Activated naive CD4-positive, alpha-beta T cell treated with anti-CD3 and anti-CD28 coated beads for 36 hours (primary cell): ENCODE results near the gene FANCC. TPM values are rescaled to one million over a fixed set of nuclear protein-coding genes. Genes with fewer than 3 reads are reported as not detected.
A peak's percentile ranks its signal among the peaks of the same experiment; 100 is the strongest.

Experiments used
- CTCF ChIA-PET: fragments of 350-600 bp; sonication (Branson Sonifier 250); formaldehyde crosslinking; loops from one replicate; lab custom pipeline; 2021; ENCODE audit warnings: antibody characterized with exemption; lab: Charles Lee
- DNase-seq: peaks from one replicate; pipeline ENCODE4 v3.0.0-alpha.2; 2020
- H3K27ac Mint-ChIP-seq: one replicate; pipeline ENCODE4 v1.8.0; 2021; ENCODE audit warnings: mild to moderate bottlenecking, mixed read lengths
- H3K27me3 Mint-ChIP-seq: one replicate; pipeline ENCODE4 v1.8.0; 2021; ENCODE audit warnings: low read depth, mixed read lengths
- H3K36me3 Mint-ChIP-seq: one replicate; pipeline ENCODE4 v1.8.0; 2021; ENCODE audit warnings: low read depth, mixed read lengths
- H3K4me1 Mint-ChIP-seq: one replicate; pipeline ENCODE4 v1.8.0; 2021; ENCODE audit warnings: low read depth, mixed read lengths
- H3K4me3 Mint-ChIP-seq: one replicate; pipeline ENCODE4 v1.8.0; 2021; ENCODE audit warnings: mild to moderate bottlenecking, moderate library complexity, mixed read lengths
- H3K9me3 Mint-ChIP-seq: one replicate; pipeline ENCODE4 v1.8.0; 2021; ENCODE audit warnings: mixed read lengths
- intact Hi-C: fragments of 100-400 bp; cut with micrococcal nuclease; formaldehyde crosslinking; loops from one replicate; pipeline ENCODE4 v1.15.1; 2023
- total RNA-seq, 2 experiments: library from RNA; stranded (reverse); gene quantifications; one replicate each; pipeline ENCODE4 v1.2.3, GENCODE V29; 2021

Gene FANCC
- total RNA-seq, 2 experiments from 2014 or later: 14.1 to 14.5 TPM

- intact Hi-C loops: loop anchor here (5.0 kb wide), 2 partner anchors 138 to 462 kb away; no protein-coding TSS in a partner anchor
Observed at GRCh38 chr9:95129476-95130291, 187.8 kb downstream of the FANCC start.

GRCh38 chr9:95128177-95128524, 189.4 kb downstream of the FANCC start:
- Mint-ChIP-seq H3K27me3 (no peaks in the 10 kb centered on the region), H3K4me3 (no peak overlapping the region)

More at GRCh38 chr9:95129476-95130291, 187.8 kb downstream of the FANCC start:
- no peak for DNase-seq
- Mint-ChIP-seq H3K27me3 (no peaks in the 10 kb centered on the region), H3K9me3 (no peaks in the 10 kb centered on the region), H3K4me3 (no peak overlapping the region), H3K4me1 (peaks cover 2% of the 10 kb centered on the region), H3K36me3 (peaks cover 5% of the 10 kb centered on the region), H3K27ac (no peak overlapping the region)
- CTCF ChIA-PET: interaction anchor here (0.7 to 8.3 kb wide), 15 partner anchors 8 to 473 kb away, joined by 3 to 122 read pairs (median 5); no protein-coding TSS in a partner anchor

GRCh38 chr9:95127249-95128176, 190.0 kb downstream of the FANCC start:
- intact Hi-C loops: loop anchor here (1.0 to 5.0 kb wide), 3 partner anchors 344 to 460 kb away; no protein-coding TSS in a partner anchor
- peaks cover 2% of the 10 kb centered on the region for H3K4me1 Mint-ChIP-seq
- H3K36me3 Mint-ChIP-seq: peaks cover 4% of the 10 kb centered on the region

More at GRCh38 chr9:95128177-95128524, 189.4 kb downstream of the FANCC start:
- peaks cover 2% of the 10 kb centered on the region for H3K4me1 Mint-ChIP-seq
- H3K9me3 Mint-ChIP-seq: no peaks in the 10 kb centered on the region
- intact Hi-C loops: loop anchor here (5.0 kb wide), 1 partner anchor 461 kb away; no protein-coding TSS in a partner anchor
- no peak for DNase-seq
- peaks cover 4% of the 10 kb centered on the region for H3K36me3 Mint-ChIP-seq
- CTCF ChIA-PET: interaction anchor here (0.6 to 8.3 kb wide), 24 partner anchors 9 to 471 kb away, joined by 3 to 122 read pairs (median 4); no protein-coding TSS in a partner anchor
- no peak overlapping the region for H3K27ac Mint-ChIP-seq

GRCh38 chr9:95126739-95127138, 190.8 kb downstream of the FANCC start:
- DNase-seq: no peak
- CTCF ChIA-PET: interaction anchor here (0.6 to 8.3 kb wide), 8 partner anchors 9 to 457 kb away, joined by 3 to 122 read pairs (median 6); no protein-coding TSS in a partner anchor
- H3K36me3 Mint-ChIP-seq: peaks cover 4% of the 10 kb centered on the region
- H3K4me1 Mint-ChIP-seq: peaks cover 2% of the 10 kb centered on the region
- H3K27me3 Mint-ChIP-seq: no peaks in the 10 kb centered on the region
- no peak overlapping the region for H3K4me3 Mint-ChIP-seq
- no peaks in the 10 kb centered on the region for H3K9me3 Mint-ChIP-seq
- H3K27ac Mint-ChIP-seq: no peak overlapping the region
- intact Hi-C loops: loop anchor here (1.0 to 5.0 kb wide), 3 partner anchors 343 to 459 kb away; no protein-coding TSS in a partner anchor

More at GRCh38 chr9:95127249-95128176, 190.0 kb downstream of the FANCC start:
- Mint-ChIP-seq H3K27me3 (no peaks in the 10 kb centered on the region), H3K9me3 (no peaks in the 10 kb centered on the region), H3K27ac (no peak overlapping the region), H3K4me3 (no peak overlapping the region)
- CTCF ChIA-PET: interaction anchor here (0.6 to 8.3 kb wide), 22 partner anchors 9 to 471 kb away, joined by 3 to 122 read pairs (median 4); no protein-coding TSS in a partner anchor
- peak; percentile 86 for DNase-seq

- Mint-ChIP-seq H3K27me3 (no peaks in the 10 kb centered on the region), H3K4me1 (peaks cover 2% of the 10 kb centered on the region), H3K9me3 (no peaks in the 10 kb centered on the region), H3K4me3 (no peak overlapping the region), H3K27ac (no peak overlapping the region), H3K36me3 (peaks cover 4% of the 10 kb centered on the region)
- CTCF ChIA-PET: interaction anchor here (0.6 to 8.3 kb wide), 5 partner anchors 9 to 444 kb away, joined by 3 to 122 read pairs (median 5); no protein-coding TSS in a partner anchor
- no peak for DNase-seq
- intact Hi-C loops: loop anchor here (5.0 kb wide), 1 partner anchor 458 kb away; no protein-coding TSS in a partner anchor
Observed at GRCh38 chr9:95125652-95126051, 191.9 kb downstream of the FANCC start.

GRCh38 chr9:95124582-95125367, 192.7 kb downstream of the FANCC start:
- CTCF ChIA-PET: interaction anchor here (0.6 to 8.3 kb wide), 4 partner anchors 17 to 443 kb away, joined by 3 to 122 read pairs (median 14); no protein-coding TSS in a partner anchor
- Mint-ChIP-seq H3K27me3 (no peaks in the 10 kb centered on the region), H3K4me3 (no peak overlapping the region), H3K36me3 (peaks cover 4% of the 10 kb centered on the region), H3K4me1 (peaks cover 2% of the 10 kb centered on the region), H3K27ac (no peak overlapping the region), H3K9me3 (no peaks in the 10 kb centered on the region)
- no peak for DNase-seq
- intact Hi-C loops: loop anchor here (5.0 kb wide), 1 partner anchor 457 kb away; no protein-coding TSS in a partner anchor

- no peak overlapping the region for H3K27ac Mint-ChIP-seq
- H3K4me3 Mint-ChIP-seq: no peak overlapping the region
- no peaks in the 10 kb centered on the region for H3K4me1 Mint-ChIP-seq
- no peaks in the 10 kb centered on the region for H3K27me3 Mint-ChIP-seq
- CTCF ChIA-PET: interaction anchor here (1.0 kb wide), 1 partner anchor 10 kb away, joined by 6 read pairs; no protein-coding TSS in a partner anchor
- no peaks in the 10 kb centered on the region for H3K9me3 Mint-ChIP-seq
- H3K36me3 Mint-ChIP-seq: peaks cover 4% of the 10 kb centered on the region
- DNase-seq: no peak
- intact Hi-C loops: no loop called here
Observed at GRCh38 chr9:95120781-95121370, 196.6 kb downstream of the FANCC start.

GRCh38 chr9:95118596-95118995, 198.9 kb downstream of the FANCC start:
- CTCF ChIA-PET: interaction anchor here (0.6 to 2.8 kb wide), 2 partner anchors 9 to 43 kb away, joined by 4 to 8 read pairs; no protein-coding TSS in a partner anchor
- Mint-ChIP-seq H3K4me1 (no peaks in the 10 kb centered on the region), H3K27ac (no peak overlapping the region), H3K4me3 (no peak overlapping the region), H3K36me3 (no peaks in the 10 kb centered on the region), H3K9me3 (no peaks in the 10 kb centered on the region), H3K27me3 (no peaks in the 10 kb centered on the region)
- DNase-seq: no peak
- intact Hi-C loops: no loop called here

- CTCF ChIA-PET: interaction anchor here (0.6 to 2.8 kb wide), 3 partner anchors 9 to 387 kb away, joined by 3 to 8 read pairs (median 4); no protein-coding TSS in a partner anchor
- Mint-ChIP-seq H3K9me3 (no peaks in the 10 kb centered on the region), H3K4me3 (no peak overlapping the region), H3K27ac (no peak overlapping the region), H3K4me1 (no peaks in the 10 kb centered on the region), H3K36me3 (no peaks in the 10 kb centered on the region), H3K27me3 (no peaks in the 10 kb centered on the region)
- intact Hi-C loops: no loop called here
- DNase-seq: no peak
Observed at GRCh38 chr9:95116808-95117204, 200.7 kb downstream of the FANCC start.

GRCh38 chr9:95116002-95116807, 201.3 kb downstream of the FANCC start:
- intact Hi-C loops: no loop called here
- no peak overlapping the region for H3K4me3 Mint-ChIP-seq
- H3K27ac Mint-ChIP-seq: no peak overlapping the region
- CTCF ChIA-PET: interaction anchor here (0.6 to 1.2 kb wide), 3 partner anchors 9 to 386 kb away, joined by 3 to 4 read pairs (median 3); no protein-coding TSS in a partner anchor
- no peaks in the 10 kb centered on the region for H3K27me3 Mint-ChIP-seq
- H3K4me1 Mint-ChIP-seq: no peaks in the 10 kb centered on the region
- no peaks in the 10 kb centered on the region for H3K36me3 Mint-ChIP-seq
- H3K9me3 Mint-ChIP-seq: no peaks in the 10 kb centered on the region
- no peak for DNase-seq
